Epithelial cell of esophagus (primary cell): ENCODE data around the gene EGFL7.
"Not testable (repeated sequence)": the region's sequence is repeated elsewhere in the genome, so short reads cannot be mapped to it uniquely, and the experiment has no call there.

Experiments
- DNase-seq: peaks from one replicate; pipeline ENCODE4 v3.0.0; 2010; ENCODE audit warnings: low read depth
- H3K4me3 ChIP-seq: 2 replicates; pipeline ENCODE4 v1.5.1; 2011; ENCODE audit warnings: mild to moderate bottlenecking, low read length, control low read depth
- CTCF ChIP-seq: IDR thresholded peaks from 2 replicates; pipeline ENCODE4 v1.5.1; 2011; ENCODE audit warnings: low read depth, mild to moderate bottlenecking, low read length, control low read depth, inconsistent platforms; ENCODE audit not compliant: insufficient read depth; ENCODE audit errors: missing control alignments

Gene EGFL7

GRCh38 chr9:136707849-136708517 is 45.3 kb downstream of the EGFL7 start:
- no peak overlapping the region for H3K4me3 ChIP-seq
- TF ChIP-seq CTCF: no peak
- DNase-seq: no peak

GRCh38 chr9:136709454-136710109 is 46.9 kb downstream of the EGFL7 start:
- no peak overlapping the region for H3K4me3 ChIP-seq
- DNase-seq: no peak
- no peak for TF ChIP-seq CTCF

GRCh38 chr9:136710543-136710942 is 47.8 kb downstream of the EGFL7 start:
- no peak overlapping the region for H3K4me3 ChIP-seq
- no peak for DNase-seq
- no peak for TF ChIP-seq CTCF

GRCh38 chr9:136711219-136711648 is 48.5 kb downstream of the EGFL7 start:
- DNase-seq, H3K4me3 ChIP-seq: not testable (repeated sequence)

- DNase-seq: no peak
- no peak for TF ChIP-seq CTCF
- peak within 1 kb of the TSS; percentile 15 for H3K4me3 ChIP-seq
Measured at GRCh38 chr9:136711751-136712689, 49.3 kb downstream of the EGFL7 start, which contains the start of gene DIPK1B. DIPK1B (plus strand) TSS chr9:136712572; CDS start chr9:136712666, 94 bp downstream.

GRCh38 chr9:136712690-136713544 is 50.2 kb downstream of the EGFL7 start:
- no peak for TF ChIP-seq CTCF
- H3K4me3 ChIP-seq: peak overlapping the region; percentile 15
- no peak for DNase-seq
